GM12891 (cell line): ENCODE results near the gene TMEM178B.

ENCODE experiments used
- POLR2AphosphoS5 ChIP-seq: IDR thresholded peaks from 2 replicates; pipeline ENCODE4 v1.6.1; 2011; ENCODE audit warnings: low read depth, low read length, control low read depth
- TAF1 ChIP-seq: IDR thresholded peaks from 2 replicates; pipeline ENCODE4 v1.6.1; 2011; ENCODE audit warnings: low read depth, low read length, control low read depth

GRCh38 chr7:141439776-141440175 is 365.9 kb downstream of the TMEM178B start:
- TF ChIP-seq TAF1 (no peak), POLR2AphosphoS5 (no peak)
